ENCODE results near the gene ITGA8. TPM values are rescaled to one million over a fixed set of nuclear protein-coding genes. Genes with fewer than 3 reads are reported as not detected.

Gene ITGA8
- total and polyA plus RNA-seq, 9 of the 15 experiments (the other 6 are each of a cell fraction or from before 2014, with no cell fraction given), result 0.01 to 0.07 (median 0.04) TPM; not detected in 5

- TF ChIP-seq MGA (IDR thresholded peaks at IDR 0.05) (peak; percentile 15; the same call in 1 of the 2 replicates), USF2 (CRISPR knock-in tag; IDR thresholded peaks at IDR 0.05) (no peak), ZBTB33 (CRISPR knock-in tag; IDR thresholded peaks at IDR 0.05) (no peak), PML (IDR thresholded peaks at IDR 0.05; ENCODE audit: low read length) (no peak), ZNF146 (CRISPR knock-in tag; IDR thresholded peaks at IDR 0.05; ENCODE audit: unreplicated experiment) (no peak), SRSF3 (IDR thresholded peaks at IDR 0.05; ENCODE audit: insufficient read depth, low read length) (no peak), MTA2 (IDR thresholded peaks at IDR 0.05; ENCODE audit: low read depth) (no peak), THRAP3 (IDR thresholded peaks at IDR 0.05; ENCODE audit: borderline replicate concordance) (no peak), HMG20B (CRISPR knock-in tag; IDR thresholded peaks at IDR 0.05) (no peak), ADNP (tag; IDR thresholded peaks at IDR 0.05) (no peak), BACH1 (tag; IDR thresholded peaks at IDR 0.05) (0 out of 2 replicates have a peak, but pooled peaks have one; percentile 22), SPI1 (IDR thresholded peaks at IDR 0.05; ENCODE audit: borderline replicate concordance, low read depth, low read length) (no peak)
Observed at GRCh38 chr10:15483215-15484075, 236.3 kb downstream of the ITGA8 start (continued).
